GM19193 (cell line): Measurements from ENCODE around the gene RFESD.

Experiments used
- POLR2A ChIP-seq: IDR thresholded peaks from 4 replicates; pipeline ENCODE4 v1.6.1; 2011; ENCODE audit not compliant: insufficient read depth, insufficient read length; ENCODE audit errors: extremely low read depth

The RFESD gene

DNA sequence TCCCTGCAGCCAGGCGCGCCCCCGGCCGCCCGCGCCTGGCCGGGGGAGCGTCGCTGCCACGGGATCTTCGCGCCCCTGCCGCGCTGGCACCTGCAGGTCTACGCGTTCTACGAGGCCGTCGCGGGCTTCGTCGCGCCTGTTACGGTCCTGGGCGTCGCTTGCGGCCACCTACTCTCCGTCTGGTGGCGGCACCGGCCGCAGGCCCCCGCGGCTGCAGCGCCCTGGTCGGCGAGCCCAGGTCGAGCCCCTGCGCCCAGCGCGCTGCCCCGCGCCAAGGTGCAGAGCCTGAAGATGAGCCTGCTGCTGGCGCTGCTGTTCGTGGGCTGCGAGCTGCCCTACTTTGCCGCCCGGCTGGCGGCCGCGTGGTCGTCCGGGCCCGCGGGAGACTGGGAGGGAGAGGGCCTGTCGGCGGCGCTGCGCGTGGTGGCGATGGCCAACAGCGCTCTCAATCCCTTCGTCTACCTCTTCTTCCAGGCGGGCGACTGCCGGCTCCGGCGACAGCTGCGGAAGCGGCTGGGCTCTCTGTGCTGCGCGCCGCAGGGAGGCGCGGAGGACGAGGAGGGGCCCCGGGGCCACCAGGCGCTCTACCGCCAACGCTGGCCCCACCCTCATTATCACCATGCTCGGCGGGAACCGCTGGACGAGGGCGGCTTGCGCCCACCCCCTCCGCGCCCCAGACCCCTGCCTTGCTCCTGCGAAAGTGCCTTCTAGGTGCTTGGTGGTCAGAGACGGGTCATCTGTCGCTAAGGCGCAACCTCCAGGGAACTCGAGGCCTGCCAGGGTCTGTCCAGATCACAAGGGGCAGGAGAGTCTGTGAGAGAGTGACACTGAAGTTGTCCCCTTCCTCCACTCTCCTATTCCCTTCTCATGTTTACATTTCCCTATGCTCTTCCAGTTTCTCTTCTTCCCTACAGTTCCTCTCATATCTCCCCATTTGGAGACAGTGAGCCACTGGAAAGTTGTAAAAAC is 25.4 kb upstream of the RFESD start:
- no peak for TF ChIP-seq POLR2A

DNA sequence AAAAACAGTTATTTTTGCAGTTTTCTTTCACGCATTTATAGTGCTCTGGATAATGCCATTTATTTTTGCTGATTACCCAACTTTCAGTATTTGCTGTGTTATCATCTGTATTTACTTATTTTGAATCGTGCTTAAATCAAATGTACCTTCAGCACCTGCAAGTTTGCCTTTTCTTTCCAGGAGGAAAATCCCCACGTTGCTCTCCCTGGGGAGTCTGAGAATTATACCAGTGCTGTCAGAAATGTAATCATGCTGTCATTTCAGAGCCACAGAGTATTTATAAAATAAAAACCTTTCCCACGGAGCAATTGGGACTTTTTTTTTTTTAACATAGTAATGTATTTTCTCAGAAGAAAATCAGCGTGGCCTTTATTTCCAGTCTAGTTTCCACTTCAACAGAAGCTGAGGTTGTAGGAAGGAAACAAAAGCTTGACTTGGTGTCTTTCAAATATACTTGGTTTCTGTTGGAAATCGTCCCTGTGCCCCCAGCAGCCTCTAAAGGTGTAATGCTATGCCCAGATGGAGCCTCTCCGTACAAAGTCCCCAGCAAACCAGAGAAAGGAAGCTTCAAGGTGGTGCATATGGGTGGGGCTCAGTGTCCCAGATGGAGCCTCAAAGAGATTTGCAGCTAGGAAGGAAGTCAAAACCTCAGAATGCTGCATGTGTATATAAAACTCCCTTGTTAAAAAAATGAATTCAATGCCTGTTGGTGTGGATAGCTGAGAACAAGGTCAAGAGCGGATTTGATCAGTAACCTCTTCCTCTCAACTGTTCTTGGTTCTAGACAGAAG is 24.5 kb upstream of the RFESD start:
- no peak for TF ChIP-seq POLR2A

GRCh38 chr5:95623706-95624105 is 22.9 kb upstream of the RFESD start:
- no peak for TF ChIP-seq POLR2A

GRCh38 chr5:95624368-95624767 is 22.2 kb upstream of the RFESD start:
- no peak for TF ChIP-seq POLR2A

DNA sequence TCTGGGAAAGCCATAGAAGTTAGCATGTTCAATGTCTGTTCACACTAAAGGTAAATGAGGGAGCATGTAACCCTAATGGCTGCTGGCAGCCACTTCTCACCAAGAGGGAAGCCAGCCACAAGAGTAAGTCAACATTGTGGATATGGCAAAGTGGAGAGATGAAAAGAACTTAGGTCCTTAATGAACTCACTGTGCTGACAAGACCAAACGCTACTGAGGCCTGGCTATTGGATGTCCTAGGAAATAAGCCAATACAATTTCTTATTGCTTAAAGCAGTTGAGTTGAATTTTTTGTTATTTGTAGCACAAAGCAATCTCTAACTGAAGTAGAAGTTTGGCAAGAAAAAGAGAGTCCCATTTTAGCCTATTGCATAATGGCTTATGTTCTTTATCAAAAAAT is 19.9 kb upstream of the RFESD start:
- TF ChIP-seq POLR2A = no peak

- TF ChIP-seq POLR2A = no peak
Measured at GRCh38 chr5:95627971-95628810, 18.4 kb upstream of the RFESD start.

GRCh38 chr5:95628933-95629332 is 17.6 kb upstream of the RFESD start:
- TF ChIP-seq POLR2A = no peak

GRCh38 chr5:95630394-95630917 is 16.1 kb upstream of the RFESD start:
- TF ChIP-seq POLR2A = no peak

GRCh38 chr5:95631255-95631958 is 15.2 kb upstream of the RFESD start:
- no peak for TF ChIP-seq POLR2A

GRCh38 chr5:95631991-95632675 is 14.4 kb upstream of the RFESD start:
- TF ChIP-seq POLR2A = no peak

GRCh38 chr5:95633671-95634070 is 12.9 kb upstream of the RFESD start:
- no peak for TF ChIP-seq POLR2A

- no peak for TF ChIP-seq POLR2A
Measured at GRCh38 chr5:95634081-95634480, 12.5 kb upstream of the RFESD start.

GRCh38 chr5:95638632-95639031 is 7.9 kb upstream of the RFESD start:
- no peak for TF ChIP-seq POLR2A
